NCI-H187 (cell line): ENCODE results near the gene FRZB.
"Not testable (repeated sequence)": the region's sequence is repeated elsewhere in the genome, so short reads cannot be mapped to it uniquely, and the experiment has no call there.

Source experiments
- DNase-seq, 2 experiments: peaks; one replicate each; lab custom pipeline; 2025; lab: John Stamatoyannopoulos, UW

Gene FRZB

GRCh38 chr2:182890773-182891378 is 24.4 kb upstream of the FRZB start:
- no peak for DNase-seq

GRCh38 chr2:182890305-182890704 is 23.9 kb upstream of the FRZB start:
- no peak for DNase-seq

- DNase-seq, result no peak
Observed at GRCh38 chr2:182887753-182888415, 21.4 kb upstream of the FRZB start.

GRCh38 chr2:182887093-182887492 is 20.7 kb upstream of the FRZB start:
- no peak for DNase-seq

GRCh38 chr2:182885771-182886170 is 19.3 kb upstream of the FRZB start:
- no peak for DNase-seq

GRCh38 chr2:182883451-182883850 is 17.0 kb upstream of the FRZB start:
- DNase-seq, result no peak

GRCh38 chr2:182880100-182880499 is 13.7 kb upstream of the FRZB start:
- not testable (repeated sequence) for DNase-seq

GRCh38 chr2:182876653-182877052 is 10.2 kb upstream of the FRZB start:
- DNase-seq, result not testable (repeated sequence)

GRCh38 chr2:182870227-182870626 is 3.8 kb upstream of the FRZB start:
- DNase-seq, result peak in 1 of 2 experiments; percentile 10

GRCh38 chr2:182868054-182868796 is 1.8 kb upstream of the FRZB start:
- DNase-seq, result no peak

- DNase-seq, result no peak
Observed at GRCh38 chr2:182867426-182868053, 1.1 kb upstream of the FRZB start.

- no peak for DNase-seq
Observed at GRCh38 chr2:182866095-182866460, 359 bp downstream of the FRZB start.

GRCh38 chr2:182864949-182865570 is 1.4 kb downstream of the FRZB start:
- no peak for DNase-seq

GRCh38 chr2:182863642-182864041 is 2.8 kb downstream of the FRZB start:
- DNase-seq, result no peak

- DNase-seq, result no peak
Observed at GRCh38 chr2:182862091-182862490, 4.3 kb downstream of the FRZB start.

GRCh38 chr2:182860858-182861257 is 5.6 kb downstream of the FRZB start:
- no peak for DNase-seq

- no peak for DNase-seq
Observed at GRCh38 chr2:182858671-182859070, 7.8 kb downstream of the FRZB start.

- DNase-seq, result no peak
Observed at GRCh38 chr2:182855376-182855775, 11.1 kb downstream of the FRZB start.

- DNase-seq, result no peak
Observed at GRCh38 chr2:182854375-182855105, 11.9 kb downstream of the FRZB start.

GRCh38 chr2:182852801-182853200 is 13.6 kb downstream of the FRZB start:
- no peak for DNase-seq

GRCh38 chr2:182852090-182852489 is 14.3 kb downstream of the FRZB start:
- peak in 1 of 2 experiments; percentile 25 for DNase-seq
